NK-92 (cell line): ENCODE results near the gene USP25.

ENCODE experiments used
- DNase-seq: peaks from one replicate; lab custom pipeline; 2025; ENCODE audit not compliant: unreplicated experiment; lab: John Stamatoyannopoulos, UW

USP25 gene

DNA sequence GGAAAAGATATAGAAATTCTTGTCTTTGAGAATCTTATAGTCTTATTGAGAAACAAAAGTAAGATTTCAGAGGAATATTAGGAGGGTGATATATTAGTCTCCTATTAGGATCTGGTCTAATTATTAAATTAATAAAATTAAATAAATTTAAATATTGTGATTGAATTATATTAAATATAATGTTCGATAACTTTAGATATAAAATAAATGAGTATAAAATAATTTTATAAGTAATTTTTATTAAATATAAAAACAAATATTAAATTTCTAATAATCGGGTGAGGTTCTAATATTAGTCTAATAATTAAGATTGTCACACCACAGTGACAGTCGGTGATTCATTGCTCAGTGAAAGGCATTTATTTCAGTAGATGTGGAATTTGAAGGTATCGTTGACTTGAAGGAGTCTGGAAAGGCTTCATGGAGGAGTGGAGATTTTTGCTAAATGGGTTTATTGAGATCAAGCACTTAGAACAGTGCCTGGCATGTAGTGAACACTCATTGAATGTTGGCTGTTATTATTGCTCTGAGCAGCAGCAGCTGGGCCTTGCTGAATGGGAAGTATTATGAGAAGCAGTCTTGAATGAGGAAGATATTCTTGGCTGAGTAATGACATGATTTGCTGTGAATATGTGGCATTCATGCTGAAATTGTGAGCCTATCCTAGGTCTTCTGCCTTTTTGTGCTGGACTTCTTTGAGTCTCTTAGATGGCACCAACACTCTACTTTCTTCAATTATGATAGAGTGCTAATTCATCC is 74.6 kb downstream of the USP25 start:
- no peak for DNase-seq

DNA sequence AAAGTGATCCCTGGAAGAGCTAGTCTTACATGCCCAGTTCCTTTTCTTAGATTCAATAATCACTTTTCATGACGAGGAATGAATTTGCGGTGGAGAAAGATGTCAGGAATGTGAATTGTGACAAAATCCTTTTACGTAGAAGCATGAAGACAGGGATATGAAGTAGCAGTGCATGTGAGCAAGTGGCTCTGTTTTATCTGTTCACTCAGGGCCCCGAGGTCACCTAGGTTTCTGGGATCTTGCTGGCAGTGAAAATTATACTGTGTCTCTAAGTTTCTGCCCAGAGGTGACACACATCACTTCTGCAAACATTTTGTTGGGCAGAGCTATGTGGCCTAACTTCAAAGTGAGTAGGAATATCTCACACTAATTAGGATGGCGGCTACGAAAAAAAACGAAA is 79.3 kb downstream of the USP25 start:
- no peak for DNase-seq

DNA sequence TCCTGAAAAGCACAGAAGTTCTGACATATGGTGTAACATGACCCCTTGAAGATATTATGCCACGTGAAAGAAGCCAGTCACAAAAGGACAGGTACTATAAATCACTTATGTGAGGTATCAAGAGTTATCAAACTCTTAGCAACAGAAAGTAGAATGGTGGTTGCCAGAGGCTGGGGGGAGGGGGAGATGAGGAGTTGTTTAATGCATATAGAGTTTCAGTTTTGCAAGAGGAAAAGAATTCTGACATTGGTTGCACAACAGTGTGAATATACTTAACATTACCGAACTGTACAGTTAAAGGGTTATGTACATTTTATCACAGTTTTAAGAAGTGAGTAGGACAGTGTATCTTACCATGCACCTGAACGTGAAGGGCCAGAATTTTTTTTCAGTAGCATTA is 80.0 kb downstream of the USP25 start:
- DNase-seq = no peak

DNA sequence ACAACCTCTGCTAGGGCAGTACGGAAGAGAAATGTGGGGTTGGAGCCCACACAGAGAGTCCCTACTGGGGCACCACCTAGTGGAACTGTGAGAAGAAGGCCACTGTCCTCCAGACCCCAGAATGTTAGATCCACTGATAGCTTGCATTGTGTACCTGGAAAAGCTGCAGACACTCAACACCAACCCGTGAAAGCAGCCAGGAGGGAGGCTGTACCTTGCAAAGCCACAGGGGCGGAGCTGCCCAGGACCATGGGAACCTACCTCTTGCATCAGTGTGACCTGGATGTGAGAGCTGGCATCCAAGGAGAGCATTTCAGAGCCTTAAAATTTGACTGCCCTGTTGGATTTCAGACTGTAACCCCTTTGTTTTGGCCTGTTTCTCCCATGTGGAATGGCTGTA is 85.5 kb downstream of the USP25 start:
- no peak for DNase-seq

DNA sequence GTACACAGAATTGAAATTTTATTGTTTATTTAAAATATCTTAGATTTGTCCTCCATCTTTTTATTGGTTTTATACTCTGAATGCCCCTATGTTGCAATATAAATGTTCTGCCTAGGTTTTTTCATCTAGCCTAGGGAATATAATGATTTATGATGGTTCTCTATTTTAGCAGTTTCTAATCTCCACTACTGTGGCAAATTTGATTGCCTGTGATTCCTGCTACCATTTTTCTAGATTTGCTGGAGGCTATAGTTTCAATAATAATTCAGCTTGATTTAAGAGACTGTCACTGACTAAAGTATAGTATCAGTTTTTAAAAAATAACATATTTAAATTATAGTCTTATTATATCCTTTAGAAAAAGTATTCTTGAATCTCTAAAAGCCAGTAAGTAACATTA is 90.5 kb downstream of the USP25 start:
- DNase-seq = no peak

DNA sequence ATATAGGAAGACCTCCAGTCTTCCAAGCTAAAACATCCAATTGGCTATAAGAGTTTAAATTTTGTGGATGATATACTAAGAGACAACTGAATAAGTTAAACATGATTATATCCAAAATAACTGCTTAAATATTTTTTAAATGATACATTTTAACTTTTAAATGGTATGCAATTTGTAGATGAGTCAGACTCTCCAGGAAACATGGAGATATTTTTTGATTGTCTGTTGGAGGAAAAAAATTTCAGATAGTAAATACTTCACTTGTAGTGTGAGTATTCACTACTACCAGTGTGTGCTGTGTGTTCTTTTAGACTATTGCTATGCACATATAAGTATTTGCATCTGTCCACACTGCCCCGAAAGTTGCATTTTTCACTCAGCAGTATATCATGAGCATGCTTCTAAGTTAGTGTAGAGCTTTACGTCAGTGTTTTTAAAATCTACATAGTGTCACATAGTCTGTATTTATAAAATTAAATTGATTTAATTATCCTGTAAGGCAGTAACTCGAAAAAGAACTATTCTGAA is 91.1 kb downstream of the USP25 start:
- no peak for DNase-seq

DNA sequence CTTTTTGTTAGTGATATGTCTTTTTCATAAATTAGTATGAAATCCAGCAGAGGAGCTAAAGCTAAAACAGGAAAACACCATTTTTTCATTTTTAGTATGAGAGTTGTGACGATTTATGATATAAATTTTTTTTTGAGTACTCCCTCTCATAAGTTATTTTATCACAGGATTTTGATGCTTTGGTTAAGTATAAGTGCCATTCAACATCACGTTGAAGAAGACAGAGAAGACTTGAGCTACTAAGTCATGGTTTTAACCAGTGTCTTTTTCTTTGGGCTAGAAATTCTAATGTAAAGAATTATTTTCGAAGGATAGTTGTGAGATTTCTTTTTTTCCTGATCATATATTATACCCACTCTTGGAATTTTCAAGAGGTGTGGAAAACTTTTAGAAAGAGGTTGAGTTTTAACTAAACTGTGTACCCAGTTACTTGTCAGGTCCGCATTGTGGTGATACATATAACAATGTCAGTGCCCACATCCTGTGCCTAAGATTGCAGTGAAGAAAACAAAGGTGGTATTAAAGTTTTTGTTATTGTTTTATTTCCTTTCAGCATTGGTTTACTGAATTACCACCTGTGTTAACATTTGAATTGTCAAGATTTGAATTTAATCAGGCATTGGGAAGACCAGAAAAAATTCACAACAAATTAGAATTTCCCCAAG is 93.8 kb downstream of the USP25 start:
- no peak for DNase-seq

DNA sequence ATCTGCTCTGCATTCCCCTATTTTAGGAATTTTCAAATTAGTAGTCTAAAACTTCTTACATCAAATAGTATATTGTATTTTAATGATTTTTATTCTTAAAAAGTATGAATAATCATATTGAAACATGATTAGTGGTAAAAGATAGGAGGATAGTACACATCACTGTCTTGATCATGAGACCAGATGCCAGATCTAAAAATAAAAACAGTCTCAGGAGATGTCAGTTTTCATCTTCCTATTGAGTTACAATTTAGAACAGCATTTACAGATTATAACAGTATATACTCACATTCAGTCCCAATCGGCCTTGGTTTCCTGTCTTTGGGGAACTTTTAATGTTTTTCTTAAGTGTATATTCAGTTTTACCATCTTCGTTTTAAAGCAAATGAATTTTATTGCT is 95.9 kb downstream of the USP25 start:
- no peak for DNase-seq

DNA sequence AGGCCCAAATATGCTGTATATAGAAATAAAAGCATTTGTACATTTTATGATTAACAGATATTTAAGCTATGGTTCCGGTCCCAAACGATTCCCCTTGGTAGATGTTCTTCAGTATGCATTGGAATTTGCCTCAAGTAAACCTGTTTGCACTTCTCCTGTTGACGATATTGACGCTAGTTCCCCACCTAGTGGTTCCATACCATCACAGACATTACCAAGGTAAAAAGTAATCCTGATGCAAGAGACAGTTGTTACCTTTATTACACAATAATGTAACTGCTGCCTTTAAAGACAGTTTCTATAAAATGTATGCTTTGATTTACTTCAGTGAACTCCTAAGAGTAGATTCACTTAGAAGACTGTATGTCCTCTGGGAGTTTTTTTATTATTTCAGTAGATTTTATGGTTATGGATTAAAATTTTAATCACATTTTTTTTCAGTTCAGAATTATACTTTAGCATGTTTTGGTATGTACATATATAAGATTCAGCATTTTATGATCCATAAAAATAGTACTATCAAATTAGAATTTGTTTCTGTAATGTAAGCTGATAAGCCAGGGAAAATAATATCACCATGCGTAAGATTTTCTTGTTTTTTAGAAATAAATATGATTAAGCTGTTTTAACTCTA is 96.5 kb downstream of the USP25 start:
- no peak for DNase-seq

DNA sequence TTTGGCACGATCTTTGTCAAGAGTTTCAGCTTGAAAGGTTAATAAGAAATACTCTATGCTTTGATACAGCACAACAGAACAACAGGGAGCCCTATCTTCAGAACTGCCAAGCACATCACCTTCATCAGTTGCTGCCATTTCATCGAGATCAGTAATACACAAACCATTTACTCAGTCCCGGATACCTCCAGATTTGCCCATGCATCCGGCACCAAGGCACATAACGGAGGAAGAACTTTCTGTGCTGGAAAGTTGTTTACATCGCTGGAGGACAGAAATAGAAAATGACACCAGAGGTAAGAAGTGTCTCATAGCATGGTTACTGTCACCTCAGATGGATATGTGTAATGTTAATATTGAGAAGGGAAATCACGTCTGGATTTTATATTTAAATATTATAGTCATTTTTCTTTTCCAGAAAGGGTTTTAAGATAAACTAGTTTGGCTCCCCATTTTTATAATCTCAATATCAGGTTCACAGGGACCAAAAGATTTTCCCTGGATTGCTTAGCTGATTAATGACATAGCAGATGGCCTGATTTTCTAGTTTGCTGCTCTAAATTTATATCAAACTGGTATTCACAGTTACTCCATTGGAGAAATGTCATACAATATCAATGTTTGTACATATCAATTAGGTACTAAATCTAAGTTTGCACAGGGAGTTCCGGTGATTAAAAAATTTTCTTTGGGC is 97.3 kb downstream of the USP25 start:
- DNase-seq = no peak

DNA sequence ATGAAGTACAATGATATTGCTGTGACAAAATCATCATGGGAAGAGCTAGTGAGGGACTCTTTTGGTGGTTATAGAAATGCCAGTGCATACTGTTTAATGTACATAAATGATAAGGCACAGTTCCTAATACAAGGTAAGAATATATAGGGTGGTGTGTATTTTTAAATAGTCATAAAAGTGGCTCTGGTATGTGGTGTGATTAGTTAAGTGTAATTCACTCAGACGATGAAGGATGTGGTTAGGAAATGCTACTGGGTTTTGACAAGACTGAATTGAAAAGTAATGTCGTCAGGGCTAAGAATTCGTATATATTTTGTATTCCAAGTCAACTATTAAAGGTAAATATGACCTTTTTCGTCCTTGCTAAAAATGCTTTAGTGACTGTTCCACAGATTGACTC is 101.7 kb downstream of the USP25 start:
- no peak for DNase-seq

DNA sequence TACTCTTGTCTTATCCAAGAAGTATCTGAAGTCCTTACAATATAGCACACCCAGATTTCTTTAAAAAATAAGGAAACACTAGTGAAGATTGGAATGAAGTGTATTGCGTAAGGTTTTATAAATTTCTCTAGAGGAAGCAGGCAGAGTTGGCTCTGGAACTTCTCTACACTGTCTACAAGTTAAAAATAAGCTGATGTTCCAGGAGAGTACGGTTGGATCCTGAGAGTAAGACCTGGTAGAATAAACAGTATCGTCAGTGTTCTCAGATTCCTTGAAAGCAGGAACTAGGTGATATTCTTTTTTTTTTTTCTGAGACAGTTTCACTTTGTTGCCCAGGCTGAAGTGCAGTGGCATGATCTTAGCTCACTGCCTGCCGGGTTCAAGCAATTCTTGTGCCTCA is 107.9 kb downstream of the USP25 start:
- no peak for DNase-seq

DNA sequence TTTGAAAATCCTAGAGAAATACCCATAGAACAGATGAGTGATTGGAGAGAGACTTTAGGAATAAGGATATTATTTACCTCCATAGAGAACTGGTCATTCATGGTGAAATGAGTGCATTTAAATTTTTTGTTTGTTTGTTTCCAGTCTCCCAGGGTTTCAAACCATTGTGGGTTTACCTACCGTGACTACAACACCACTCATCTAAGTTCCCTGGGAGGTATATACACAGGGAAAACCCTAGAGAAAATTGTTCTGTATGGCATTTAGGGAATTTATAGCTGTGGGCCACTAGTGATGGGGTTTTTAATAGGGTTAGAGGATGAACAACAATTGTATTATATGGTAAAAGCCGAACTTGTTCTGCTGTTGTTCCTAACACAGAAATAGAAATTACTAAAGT is 109.2 kb downstream of the USP25 start:
- DNase-seq = no peak

DNA sequence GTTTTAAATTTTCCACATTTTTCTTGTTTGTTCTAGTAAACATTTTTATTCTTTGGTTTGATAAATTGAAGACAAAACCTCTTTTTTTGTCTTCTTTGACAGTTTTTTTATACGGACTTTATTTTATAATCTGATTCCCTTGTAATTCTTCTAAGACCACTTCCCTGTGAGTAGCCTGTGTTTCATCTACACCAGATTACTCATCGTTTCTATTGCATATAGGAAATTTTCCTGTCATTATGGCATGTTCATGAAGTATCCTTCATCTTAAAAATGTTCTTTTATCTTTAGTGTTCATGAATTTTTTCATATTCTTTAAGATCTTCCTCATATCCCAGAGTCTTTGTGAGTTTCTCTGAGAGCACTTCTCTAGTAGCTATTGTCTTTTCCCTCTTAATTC is 109.8 kb downstream of the USP25 start:
- DNase-seq = no peak

DNA sequence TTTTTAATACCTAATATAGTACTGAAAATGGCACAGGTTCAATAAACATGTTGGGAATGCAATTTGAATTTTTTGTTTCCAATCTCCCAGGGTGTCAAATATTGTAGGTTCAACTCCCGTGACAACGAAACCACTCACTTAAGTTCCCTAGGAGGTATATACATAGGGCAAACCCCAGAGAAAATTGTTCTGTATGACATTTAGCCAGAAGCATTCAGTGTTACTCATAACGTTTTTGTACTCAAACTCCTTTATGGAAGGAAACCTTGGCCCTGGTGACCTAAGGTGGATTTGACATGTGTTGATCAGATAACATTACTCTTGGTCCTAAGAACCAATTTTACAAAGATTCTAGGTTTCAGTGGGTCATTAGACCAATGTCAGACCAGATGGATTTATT is 110.6 kb downstream of the USP25 start:
- DNase-seq = no peak

DNA sequence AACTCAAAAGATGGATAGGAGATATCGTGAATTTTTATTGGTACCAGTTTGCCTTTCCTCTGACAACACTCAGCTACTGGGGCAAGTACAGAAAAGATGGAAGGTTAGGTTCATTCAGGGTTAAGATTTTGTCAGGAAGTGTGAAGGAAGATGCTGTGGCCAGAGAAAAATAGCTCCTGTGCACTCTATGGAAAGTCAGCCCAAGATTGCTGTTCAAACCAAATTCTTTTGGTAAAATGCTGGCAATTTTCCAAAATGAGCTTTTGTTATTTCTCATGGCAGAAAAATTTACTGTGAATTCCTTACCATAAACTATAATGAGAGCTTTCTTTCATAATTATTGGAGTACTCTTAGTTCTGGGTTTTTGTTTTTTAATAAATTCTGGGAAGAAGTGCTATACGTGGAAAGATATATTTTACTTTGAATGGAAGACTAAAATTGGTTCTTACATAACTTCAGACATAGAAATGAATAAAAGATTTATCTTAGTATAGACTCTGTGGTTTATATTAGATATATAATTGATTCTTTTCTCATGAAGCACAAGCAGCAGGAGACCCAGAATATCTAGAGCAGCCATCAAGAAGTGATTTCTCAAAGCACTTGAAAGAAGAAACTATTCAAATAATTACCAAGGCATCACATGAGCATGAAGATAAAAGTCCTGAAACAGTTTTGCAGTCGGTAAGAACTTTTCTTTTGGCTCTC is 112.2 kb downstream of the USP25 start:
- no peak for DNase-seq

DNA sequence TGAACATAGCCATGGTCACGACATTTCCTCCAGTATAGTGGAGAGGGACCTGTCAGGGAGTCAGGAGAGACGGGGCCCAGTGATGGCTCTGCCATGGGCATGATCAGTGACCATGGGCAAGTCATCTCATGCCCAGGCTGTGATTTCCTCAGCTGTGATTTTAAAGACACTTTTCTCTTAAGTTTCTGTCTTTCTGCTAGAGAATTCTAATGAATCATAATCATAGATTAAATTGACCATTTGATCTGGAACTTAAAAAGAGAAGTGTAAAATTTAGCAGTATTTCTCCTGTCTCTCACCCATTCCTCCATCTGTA is 112.7 kb downstream of the USP25 start:
- DNase-seq = no peak

DNA sequence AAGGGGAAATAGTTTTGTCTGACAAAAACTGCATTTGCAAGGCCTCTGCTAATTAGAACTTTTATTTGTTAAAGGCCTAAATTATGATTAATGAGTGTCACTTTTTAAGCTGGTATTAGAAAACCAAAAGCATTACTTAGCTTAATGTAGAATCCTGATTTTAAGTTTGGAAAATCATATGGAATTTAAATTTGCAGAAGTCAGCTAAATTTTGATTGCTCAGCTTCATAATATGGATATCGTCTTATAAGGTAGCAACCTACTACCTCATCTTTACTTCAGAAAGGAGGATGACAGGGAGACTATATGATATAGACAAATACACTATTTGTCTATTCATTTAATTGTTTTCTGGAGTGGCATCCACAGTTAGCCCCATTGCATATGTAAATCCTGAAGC is 114.0 kb downstream of the USP25 start:
- no peak for DNase-seq

DNA sequence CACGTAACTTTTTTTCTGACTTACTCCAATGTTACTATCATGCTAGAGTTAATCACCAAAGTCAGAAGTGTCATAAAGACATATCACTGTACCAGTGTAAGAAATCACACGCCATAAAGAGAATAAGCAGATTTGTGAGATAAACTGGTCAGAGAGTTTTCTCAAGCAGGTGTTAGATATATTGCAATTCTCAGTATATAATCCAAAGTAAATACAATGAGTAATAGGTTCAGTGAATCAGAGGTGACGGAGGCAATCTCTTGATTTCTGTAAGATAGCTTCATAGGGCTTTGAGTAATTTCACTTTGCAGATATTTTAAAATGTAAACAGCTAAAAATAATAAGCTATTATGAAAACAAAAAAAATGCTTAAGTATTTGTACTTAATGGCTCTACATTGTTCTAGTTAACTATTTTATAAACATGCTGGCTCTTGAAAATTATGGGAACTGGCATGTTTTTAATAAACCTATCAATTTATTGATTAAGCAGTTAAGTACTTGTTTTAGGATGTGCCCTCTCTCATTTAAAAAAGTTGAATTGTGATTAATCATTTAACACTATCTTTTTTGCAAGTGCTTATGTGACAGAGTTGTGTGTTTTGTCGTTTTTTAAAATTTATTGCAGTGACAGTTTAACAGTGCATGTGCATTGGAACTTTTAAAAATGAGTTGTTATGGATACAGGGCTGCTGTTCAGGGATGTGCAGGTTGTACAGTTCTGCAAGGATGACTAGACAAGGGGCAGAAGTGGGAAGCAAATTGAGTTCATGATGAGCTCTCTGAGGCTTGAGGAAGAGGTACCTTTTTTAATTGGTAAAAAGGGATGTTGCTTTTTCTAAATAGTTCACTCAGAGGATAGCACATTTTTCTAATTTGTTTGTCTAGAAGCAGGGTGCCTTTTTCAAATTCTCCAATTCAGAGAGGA is 119.1 kb downstream of the USP25 start:
- no peak for DNase-seq

DNA sequence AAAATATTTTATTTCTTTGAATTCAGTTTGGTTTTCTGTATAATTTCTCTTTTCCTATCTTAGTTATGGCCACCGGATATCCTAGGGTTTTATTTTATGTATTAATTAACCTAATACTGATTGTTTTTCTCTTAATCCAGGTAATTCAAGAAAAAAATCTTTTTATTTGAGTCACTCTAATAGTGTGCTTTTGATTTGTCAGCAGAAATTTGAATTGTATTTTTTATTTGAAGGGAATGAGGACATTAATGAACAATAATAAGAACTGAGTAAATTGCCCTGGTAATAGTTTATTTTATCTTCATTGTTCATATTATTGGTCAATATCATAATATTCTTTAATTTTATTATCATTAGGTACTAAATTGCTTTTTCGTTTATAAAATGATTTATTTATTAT is 120.1 kb downstream of the USP25 start:
- DNase-seq = no peak
